IPS-18a (cell line): ENCODE measurements around the gene WDR81.
"Not testable (repeated sequence)": the region's sequence is repeated elsewhere in the genome, so short reads cannot be mapped to it uniquely, and the experiment has no call there.

Experiments used
- H3K27ac ChIP-seq: one replicate; pipeline ENCODE4 v1.5.1; 2013; ENCODE audit warnings: low read length
- H3K27me3 ChIP-seq: one replicate; pipeline ENCODE4 v1.6.1; 2013; ENCODE audit warnings: mild to moderate bottlenecking, low read length; ENCODE audit not compliant: control insufficient read depth, insufficient read depth
- H3K36me3 ChIP-seq: one replicate; pipeline ENCODE4 v1.6.1; 2013; ENCODE audit warnings: low read depth, low read length; ENCODE audit not compliant: control insufficient read depth
- H3K4me1 ChIP-seq: one replicate; pipeline ENCODE4 v1.6.1; 2013; ENCODE audit warnings: low read depth, low read length; ENCODE audit not compliant: control insufficient read depth
- H3K4me3 ChIP-seq: one replicate; pipeline ENCODE4 v1.5.1; 2013; ENCODE audit warnings: low read length
- H3K9ac ChIP-seq: one replicate; pipeline ENCODE4 v1.6.1; 2013; ENCODE audit warnings: mild to moderate bottlenecking, low read length, moderate library complexity
- H3K9me3 ChIP-seq: one replicate; pipeline ENCODE4 v1.6.1; 2013; ENCODE audit warnings: low read depth, low read length; ENCODE audit not compliant: control insufficient read depth

The WDR81 gene

GRCh38 chr17:1764284-1764683 is 39.8 kb downstream of the WDR81 start:
- Histone ChIP-seq H3K4me3 (no peak overlapping the region), H3K27me3 (no peaks in the 10 kb centered on the region), H3K9ac (no peak overlapping the region), H3K36me3 (no peaks in the 10 kb centered on the region), H3K4me1 (peaks cover 22% of the 10 kb centered on the region), H3K27ac (no peak overlapping the region), H3K9me3 (no peaks in the 10 kb centered on the region)

GRCh38 chr17:1764705-1765104 is 40.2 kb downstream of the WDR81 start:
- H3K4me1 ChIP-seq = peaks cover 25% of the 10 kb centered on the region
- not testable (repeated sequence) for H3K9me3 ChIP-seq, H3K36me3 ChIP-seq, H3K27ac ChIP-seq, H3K9ac ChIP-seq, H3K4me3 ChIP-seq, H3K27me3 ChIP-seq

- no peaks in the 10 kb centered on the region for H3K9me3 ChIP-seq
- no peaks in the 10 kb centered on the region for H3K36me3 ChIP-seq
- H3K4me1 ChIP-seq = peaks cover 30% of the 10 kb centered on the region
- no peak overlapping the region for H3K27ac ChIP-seq
- H3K27me3 ChIP-seq = no peaks in the 10 kb centered on the region
- no peak overlapping the region for H3K4me3 ChIP-seq
- no peak overlapping the region for H3K9ac ChIP-seq
Measured at GRCh38 chr17:1765576-1765975, 41.1 kb downstream of the WDR81 start.

- Histone ChIP-seq H3K36me3 (no peaks in the 10 kb centered on the region), H3K9ac (no peak overlapping the region), H3K4me3 (no peak overlapping the region), H3K9me3 (no peaks in the 10 kb centered on the region), H3K27me3 (no peaks in the 10 kb centered on the region), H3K4me1 (peaks cover 30% of the 10 kb centered on the region), H3K27ac (no peak overlapping the region)
Measured at GRCh38 chr17:1766382-1767135, 42.1 kb downstream of the WDR81 start.

- H3K27me3 ChIP-seq = no peaks in the 10 kb centered on the region
- H3K4me3 ChIP-seq = no peak overlapping the region
Measured at GRCh38 chr17:1767358-1767757, 42.9 kb downstream of the WDR81 start.

GRCh38 chr17:1769822-1770477 is 45.4 kb downstream of the WDR81 start:
- H3K36me3 ChIP-seq = no peaks in the 10 kb centered on the region
- H3K9me3 ChIP-seq = no peaks in the 10 kb centered on the region
- H3K4me1 ChIP-seq = peaks cover 8% of the 10 kb centered on the region
- H3K9ac ChIP-seq = no peak overlapping the region
- no peak overlapping the region for H3K4me3 ChIP-seq
- H3K27me3 ChIP-seq = no peaks in the 10 kb centered on the region
- H3K27ac ChIP-seq = no peak overlapping the region

More at GRCh38 chr17:1767358-1767757, 42.9 kb downstream of the WDR81 start:
- Histone ChIP-seq H3K27ac (no peak overlapping the region), H3K9ac (no peak overlapping the region), H3K9me3 (no peaks in the 10 kb centered on the region), H3K4me1 (peaks cover 23% of the 10 kb centered on the region), H3K36me3 (no peaks in the 10 kb centered on the region)

- H3K4me1 ChIP-seq, H3K4me3 ChIP-seq, H3K27ac ChIP-seq, H3K9ac ChIP-seq, H3K9me3 ChIP-seq, H3K27me3 ChIP-seq: not testable (repeated sequence)
- peaks cover 17% of the 10 kb centered on the region for H3K36me3 ChIP-seq
Measured at GRCh38 chr17:1773000-1773695, 48.6 kb downstream of the WDR81 start.

- Histone ChIP-seq H3K4me1 (peaks cover 8% of the 10 kb centered on the region), H3K27ac (no peak overlapping the region), H3K27me3 (no peaks in the 10 kb centered on the region), H3K36me3 (peaks cover 22% of the 10 kb centered on the region), H3K9ac (no peak overlapping the region), H3K9me3 (no peaks in the 10 kb centered on the region), H3K4me3 (no peak overlapping the region)
Measured at GRCh38 chr17:1773696-1774181, 49.2 kb downstream of the WDR81 start.

- Histone ChIP-seq H3K27me3 (no peaks in the 10 kb centered on the region), H3K9me3 (no peaks in the 10 kb centered on the region), H3K4me1 (peaks cover 6% of the 10 kb centered on the region), H3K4me3 (no peak overlapping the region), H3K9ac (no peak overlapping the region), H3K27ac (no peak overlapping the region), H3K36me3 (peaks cover 22% of the 10 kb centered on the region)
Measured at GRCh38 chr17:1774390-1775176, 50.1 kb downstream of the WDR81 start.

GRCh38 chr17:1776328-1776727 is 51.8 kb downstream of the WDR81 start:
- Histone ChIP-seq H3K27ac (no peak overlapping the region), H3K4me1 (no peaks in the 10 kb centered on the region), H3K4me3 (no peak overlapping the region), H3K9ac (no peak overlapping the region), H3K36me3 (peaks cover 25% of the 10 kb centered on the region), H3K27me3 (no peaks in the 10 kb centered on the region), H3K9me3 (no peaks in the 10 kb centered on the region)

- no peak overlapping the region for H3K9ac ChIP-seq
- no peaks in the 10 kb centered on the region for H3K4me1 ChIP-seq
- no peaks in the 10 kb centered on the region for H3K27me3 ChIP-seq
- H3K9me3 ChIP-seq = no peaks in the 10 kb centered on the region
- peaks cover 31% of the 10 kb centered on the region for H3K36me3 ChIP-seq
- H3K4me3 ChIP-seq = no peak overlapping the region
- H3K27ac ChIP-seq = no peak overlapping the region
Measured at GRCh38 chr17:1776857-1777256, 52.4 kb downstream of the WDR81 start.
